Neural cell (in vitro differentiated cells): ENCODE results near the gene GIPC3.

Experiments used
- CTCF ChIP-seq: fragments of 450-650 bp; IDR thresholded peaks from 2 replicates; pipeline ENCODE4 v1.5.1; 2014; ENCODE audit warnings: antibody characterized with exemption, mild to moderate bottlenecking, moderate library complexity; ENCODE audit not compliant: poor library complexity, severe bottlenecking
- EP300 ChIP-seq: fragments of 450-650 bp; conservative IDR thresholded peaks from 2 replicates; pipeline ENCODE4 v1.6.1; 2014; ENCODE audit warnings: antibody characterized with exemption, mild to moderate bottlenecking, moderate library complexity; ENCODE audit not compliant: poor library complexity, severe bottlenecking
- EZH2 ChIP-seq: fragments of 200-600, 300-800 bp; shearing (Covaris generic), sonication (generic); IDR thresholded peaks from 2 replicates; pipeline ENCODE4 v1.6.1; 2014; ENCODE audit warnings: antibody characterized with exemption, low read length, borderline replicate concordance, mild to moderate bottlenecking; ENCODE audit not compliant: insufficient read depth, poor library complexity, severe bottlenecking
- POLR2AphosphoS5 ChIP-seq: IDR thresholded peaks from 2 replicates; pipeline ENCODE4 v1.6.1; 2012
- RAD21 ChIP-seq: fragments of 450-650 bp; conservative IDR thresholded peaks from 2 replicates; pipeline ENCODE4 v1.6.1; 2014; ENCODE audit warnings: antibody characterized with exemption, mild to moderate bottlenecking, moderate library complexity
- TF ChIP-seq, protein P1 (sequence below): IDR thresholded peaks from 2 replicates; pipeline ENCODE4 v1.6.1; 2012; ENCODE audit warnings: borderline replicate concordance

DNA sequence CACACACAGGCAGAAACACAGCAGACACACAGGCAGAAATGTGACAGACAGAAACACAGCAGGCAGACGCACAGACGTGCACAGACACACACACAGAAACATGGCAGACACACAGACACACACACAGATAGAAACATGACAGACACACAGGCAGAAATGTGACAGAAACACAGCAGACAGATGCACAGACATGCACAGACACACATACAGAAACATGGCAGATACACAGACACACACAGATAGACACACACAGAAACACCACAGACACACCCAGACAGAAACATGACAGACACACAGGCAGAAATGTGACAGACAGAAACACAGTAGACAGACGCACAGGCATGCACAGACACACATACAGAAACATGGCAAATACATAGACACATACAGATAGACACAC, 20.1 kb downstream of the GIPC3 start:
- TF ChIP-seq, protein P1, sequence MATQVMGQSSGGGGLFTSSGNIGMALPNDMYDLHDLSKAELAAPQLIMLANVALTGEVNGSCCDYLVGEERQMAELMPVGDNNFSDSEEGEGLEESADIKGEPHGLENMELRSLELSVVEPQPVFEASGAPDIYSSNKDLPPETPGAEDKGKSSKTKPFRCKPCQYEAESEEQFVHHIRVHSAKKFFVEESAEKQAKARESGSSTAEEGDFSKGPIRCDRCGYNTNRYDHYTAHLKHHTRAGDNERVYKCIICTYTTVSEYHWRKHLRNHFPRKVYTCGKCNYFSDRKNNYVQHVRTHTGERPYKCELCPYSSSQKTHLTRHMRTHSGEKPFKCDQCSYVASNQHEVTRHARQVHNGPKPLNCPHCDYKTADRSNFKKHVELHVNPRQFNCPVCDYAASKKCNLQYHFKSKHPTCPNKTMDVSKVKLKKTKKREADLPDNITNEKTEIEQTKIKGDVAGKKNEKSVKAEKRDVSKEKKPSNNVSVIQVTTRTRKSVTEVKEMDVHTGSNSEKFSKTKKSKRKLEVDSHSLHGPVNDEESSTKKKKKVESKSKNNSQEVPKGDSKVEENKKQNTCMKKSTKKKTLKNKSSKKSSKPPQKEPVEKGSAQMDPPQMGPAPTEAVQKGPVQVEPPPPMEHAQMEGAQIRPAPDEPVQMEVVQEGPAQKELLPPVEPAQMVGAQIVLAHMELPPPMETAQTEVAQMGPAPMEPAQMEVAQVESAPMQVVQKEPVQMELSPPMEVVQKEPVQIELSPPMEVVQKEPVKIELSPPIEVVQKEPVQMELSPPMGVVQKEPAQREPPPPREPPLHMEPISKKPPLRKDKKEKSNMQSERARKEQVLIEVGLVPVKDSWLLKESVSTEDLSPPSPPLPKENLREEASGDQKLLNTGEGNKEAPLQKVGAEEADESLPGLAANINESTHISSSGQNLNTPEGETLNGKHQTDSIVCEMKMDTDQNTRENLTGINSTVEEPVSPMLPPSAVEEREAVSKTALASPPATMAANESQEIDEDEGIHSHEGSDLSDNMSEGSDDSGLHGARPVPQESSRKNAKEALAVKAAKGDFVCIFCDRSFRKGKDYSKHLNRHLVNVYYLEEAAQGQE: no peak
- no peak for TF ChIP-seq CTCF
- TF ChIP-seq EZH2: no peak
- no peak for TF ChIP-seq POLR2AphosphoS5
- TF ChIP-seq RAD21: no peak
- no peak for TF ChIP-seq EP300
